NCI-H2196 (cell line): ENCODE measurements around the gene GDPD3.

Experiments used
- DNase-seq: peaks from one replicate; lab custom pipeline; 2025; ENCODE audit not compliant: unreplicated experiment; lab: John Stamatoyannopoulos, UW

GDPD3 gene

DNA sequence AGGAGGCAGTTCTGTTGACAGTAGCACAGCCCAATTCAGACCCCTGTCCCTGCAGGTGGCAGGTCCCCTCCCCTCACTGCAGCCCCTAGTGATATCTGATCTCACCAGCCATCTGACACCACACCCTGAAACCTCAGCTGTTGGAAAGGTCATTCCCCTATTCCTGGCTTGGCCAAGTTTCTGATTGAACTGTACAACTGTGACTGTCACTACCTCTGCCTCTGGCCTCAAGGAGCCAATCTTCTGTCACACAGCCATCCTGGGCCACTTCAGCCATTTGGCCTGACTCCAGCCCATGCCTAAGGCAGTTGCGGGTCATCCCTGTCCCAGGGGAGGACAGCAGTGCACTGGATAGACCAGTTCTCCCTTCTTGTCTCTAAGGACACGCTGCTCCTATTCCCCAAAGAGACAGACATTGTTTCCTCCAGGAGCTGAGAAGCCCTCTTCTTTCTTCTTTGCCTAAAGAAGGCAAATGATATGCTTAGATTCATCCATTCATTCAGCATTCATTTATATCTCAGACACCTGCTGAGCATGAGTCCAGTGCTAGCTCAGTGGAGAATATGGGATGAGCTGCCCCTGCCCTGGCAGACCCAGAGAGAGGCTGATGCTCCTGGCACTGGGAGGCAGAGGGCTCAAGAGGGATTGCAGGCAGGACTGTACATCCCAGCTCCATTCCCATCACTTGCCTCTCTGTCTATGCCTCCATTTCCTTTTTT, 52.3 kb downstream of the GDPD3 start:
- DNase-seq: no peak

DNA sequence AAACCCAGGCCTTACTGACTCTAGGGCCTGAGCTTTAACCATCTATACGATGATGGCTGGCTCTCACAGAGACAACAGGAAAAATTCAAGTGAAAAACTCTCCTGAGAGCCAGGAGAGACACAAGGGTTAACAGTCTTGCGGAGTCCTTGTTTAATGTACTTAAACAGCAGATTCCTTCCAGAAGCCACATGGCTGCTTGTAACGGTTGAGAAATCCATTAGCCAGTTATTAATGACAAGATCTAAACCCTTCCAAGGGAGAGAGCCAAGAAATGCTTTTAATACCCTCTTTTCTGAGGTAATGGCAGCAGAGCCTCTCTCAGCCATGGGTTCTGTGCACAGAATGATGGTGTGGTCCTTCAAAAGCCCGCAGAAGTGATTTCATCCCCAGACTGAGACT, 53.0 kb downstream of the GDPD3 start:
- DNase-seq: no peak

DNA sequence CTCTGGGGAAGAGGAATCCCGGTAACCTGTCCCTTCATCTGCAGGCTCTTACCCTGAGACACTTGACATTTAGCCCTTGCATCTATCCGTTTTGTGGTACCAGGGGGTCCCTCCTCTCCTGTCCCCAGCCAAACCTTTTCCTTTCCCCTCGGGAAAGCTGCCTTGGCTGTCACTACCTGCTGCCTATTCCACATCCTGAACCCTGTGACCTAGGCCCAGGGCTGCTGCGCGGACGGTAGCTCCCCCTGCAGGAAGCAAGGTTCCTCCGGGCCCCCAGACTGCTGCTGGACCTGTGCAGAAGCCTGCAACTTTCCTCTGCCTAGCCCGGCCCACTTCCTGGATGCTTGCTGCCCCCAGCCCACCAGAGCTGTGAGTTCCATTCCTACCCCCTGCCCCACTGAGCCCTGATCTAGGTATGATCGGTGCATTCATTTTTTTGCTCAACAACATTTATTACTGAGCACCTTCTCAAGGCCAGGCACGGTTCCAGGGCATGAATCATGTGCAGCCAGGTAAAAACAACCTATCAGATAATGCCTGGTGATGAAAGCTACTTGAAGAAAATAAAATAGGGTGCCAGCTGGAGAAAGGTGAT, 58.3 kb downstream of the GDPD3 start:
- peak; percentile 72 for DNase-seq
